ENCODE measurements around the gene UNC119. TPM values are rescaled to one million over a fixed set of nuclear protein-coding genes. Genes with fewer than 3 reads are reported as not detected.

Gene UNC119
- total RNA-seq, 1 donor from 2014 or later: 27.7 TPM

- no peaks in the 10 kb centered on the region for H3K79me2 ChIP-seq (ENCODE audit: insufficient read depth, low read length)
- H3K27me3 ChIP-seq (ENCODE audit: insufficient read depth, low read length): no peaks in the 10 kb centered on the region
- H3K4me2 ChIP-seq (ENCODE audit: low read length): no peak overlapping the region
- H3K9ac ChIP-seq (ENCODE audit: low read length): no peak overlapping the region
- H3K4me3 ChIP-seq (ENCODE audit: insufficient read depth, low read depth, low read length): no peak overlapping the region
- Mint-ChIP-seq H3K4me3 (ENCODE audit: unreplicated experiment) (no peak overlapping the region), H3K27me3 (ENCODE audit: low read depth, unreplicated experiment) (peaks cover 5% of the 10 kb centered on the region), H3K9me3 (ENCODE audit: unreplicated experiment) (no peaks in the 10 kb centered on the region), H3K36me3 (ENCODE audit: low read depth, unreplicated experiment) (peaks cover 24% of the 10 kb centered on the region), H3K27ac (ENCODE audit: unreplicated experiment) (no peak overlapping the region), H3K4me1 (ENCODE audit: low read depth, unreplicated experiment) (no peaks in the 10 kb centered on the region)
- H4K20me1 ChIP-seq (ENCODE audit: insufficient read depth, low read length): no peaks in the 10 kb centered on the region
- no peaks in the 10 kb centered on the region for H3K9me3 ChIP-seq (ENCODE audit: insufficient read depth, low read depth, low read length)
- H3K36me3 ChIP-seq (ENCODE audit: insufficient read depth, low read length): peaks cover 47% of the 10 kb centered on the region
- no peak overlapping the region for H2AFZ ChIP-seq (ENCODE audit: low read depth, low read length)
- TF ChIP-seq EZH2 (IDR thresholded peaks at IDR 0.05; ENCODE audit: insufficient read depth, low read length) (no peak), CTCF (IDR thresholded peaks at IDR 0.05; ENCODE audit: insufficient read depth, low read depth, low read length) (no peak)
- H3K4me1 ChIP-seq (ENCODE audit: insufficient read depth, low read length): no peaks in the 10 kb centered on the region
- FAIRE-seq (no peak), DNase-seq (ENCODE audit: low read depth) (no peak)
- H3K27ac ChIP-seq (ENCODE audit: low read depth, low read length): no peak overlapping the region
These were observed 32.0 kb upstream of the UNC119 start for GRCh38 chr17:28584434-28584833.

DNA sequence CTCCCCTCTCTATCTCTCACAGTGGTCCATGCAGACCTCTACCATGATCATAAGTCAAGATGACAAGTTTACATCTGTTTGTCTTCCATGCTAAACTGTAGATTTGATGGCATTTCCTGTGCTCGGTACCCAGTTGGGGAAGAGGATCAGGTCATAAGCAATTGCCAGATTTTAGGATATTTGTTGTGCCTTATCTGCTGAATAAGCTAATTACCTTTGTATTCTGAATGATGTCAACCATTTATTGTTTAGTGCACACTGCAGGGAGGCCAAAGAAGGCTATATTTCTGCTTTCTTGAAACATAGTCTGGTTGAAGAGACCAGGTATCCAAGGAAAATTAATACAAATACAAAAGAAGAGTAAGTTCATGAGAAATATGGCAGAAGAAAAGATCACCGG is 30.1 kb upstream of the UNC119 start:
- Histone ChIP-seq H3K9ac (ENCODE audit: low read length) (no peak overlapping the region), H3K79me2 (ENCODE audit: insufficient read depth, low read length) (no peaks in the 10 kb centered on the region), H3K27ac (ENCODE audit: low read depth, low read length) (no peak overlapping the region), H3K4me1 (ENCODE audit: insufficient read depth, low read length) (no peaks in the 10 kb centered on the region), H3K4me3 (ENCODE audit: insufficient read depth, low read depth, low read length) (no peak overlapping the region), H3K36me3 (ENCODE audit: insufficient read depth, low read length) (peaks cover 60% of the 10 kb centered on the region), H3K4me2 (ENCODE audit: low read length) (no peak overlapping the region), H3K9me3 (ENCODE audit: insufficient read depth, low read depth, low read length) (no peaks in the 10 kb centered on the region), H2AFZ (ENCODE audit: low read depth, low read length) (no peak overlapping the region), H4K20me1 (ENCODE audit: insufficient read depth, low read length) (no peaks in the 10 kb centered on the region), H3K27me3 (ENCODE audit: insufficient read depth, low read length) (no peaks in the 10 kb centered on the region)
- H3K27ac Mint-ChIP-seq (ENCODE audit: unreplicated experiment): no peak overlapping the region
- H3K36me3 Mint-ChIP-seq (ENCODE audit: low read depth, unreplicated experiment): peaks cover 28% of the 10 kb centered on the region
- no peak for TF ChIP-seq EZH2 (IDR thresholded peaks at IDR 0.05; ENCODE audit: insufficient read depth, low read length)
- TF ChIP-seq CTCF (IDR thresholded peaks at IDR 0.05; ENCODE audit: insufficient read depth, low read depth, low read length): no peak
- H3K4me3 Mint-ChIP-seq (ENCODE audit: unreplicated experiment): no peak overlapping the region
- no peak for DNase-seq (ENCODE audit: low read depth)
- no peaks in the 10 kb centered on the region for H3K9me3 Mint-ChIP-seq (ENCODE audit: unreplicated experiment)
- no peaks in the 10 kb centered on the region for H3K4me1 Mint-ChIP-seq (ENCODE audit: low read depth, unreplicated experiment)
- peaks cover 5% of the 10 kb centered on the region for H3K27me3 Mint-ChIP-seq (ENCODE audit: low read depth, unreplicated experiment)
- FAIRE-seq: no peak

DNA sequence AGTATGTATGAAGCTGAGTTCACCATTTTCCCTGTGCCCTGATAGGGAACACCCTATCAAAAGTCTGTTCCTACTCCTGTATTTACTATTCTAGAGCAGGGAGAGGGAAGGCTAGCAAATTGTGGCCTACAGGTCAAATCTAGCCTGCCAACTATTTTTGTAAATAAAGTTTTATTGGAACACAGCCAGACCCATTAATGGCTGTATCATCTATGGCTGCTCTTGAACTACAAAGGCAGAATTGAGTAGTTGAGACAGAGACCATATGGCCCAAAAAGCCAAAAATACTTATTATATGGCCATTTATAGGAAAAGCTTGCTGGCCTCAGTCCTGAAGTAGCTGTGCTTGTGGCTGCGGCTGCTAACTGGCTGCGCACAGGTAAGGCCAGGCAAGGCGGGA is 28.5 kb upstream of the UNC119 start:
- no peaks in the 10 kb centered on the region for H3K4me1 Mint-ChIP-seq (ENCODE audit: low read depth, unreplicated experiment)
- peaks cover 5% of the 10 kb centered on the region for H3K27me3 Mint-ChIP-seq (ENCODE audit: low read depth, unreplicated experiment)
- TF ChIP-seq EZH2 (IDR thresholded peaks at IDR 0.05; ENCODE audit: insufficient read depth, low read length) (no peak), CTCF (IDR thresholded peaks at IDR 0.05; ENCODE audit: insufficient read depth, low read depth, low read length) (no peak)
- Histone ChIP-seq H3K27me3 (ENCODE audit: insufficient read depth, low read length) (no peaks in the 10 kb centered on the region), H3K36me3 (ENCODE audit: insufficient read depth, low read length) (peaks cover 58% of the 10 kb centered on the region), H3K27ac (ENCODE audit: low read depth, low read length) (no peak overlapping the region), H3K9me3 (ENCODE audit: insufficient read depth, low read depth, low read length) (no peaks in the 10 kb centered on the region), H3K9ac (ENCODE audit: low read length) (no peak overlapping the region), H3K4me1 (ENCODE audit: insufficient read depth, low read length) (no peaks in the 10 kb centered on the region), H3K79me2 (ENCODE audit: insufficient read depth, low read length) (no peaks in the 10 kb centered on the region), H4K20me1 (ENCODE audit: insufficient read depth, low read length) (peaks cover under 1% of the 10 kb centered on the region), H3K4me2 (ENCODE audit: low read length) (no peak overlapping the region), H2AFZ (ENCODE audit: low read depth, low read length) (no peak overlapping the region), H3K4me3 (ENCODE audit: insufficient read depth, low read depth, low read length) (no peak overlapping the region)
- H3K4me3 Mint-ChIP-seq (ENCODE audit: unreplicated experiment): no peak overlapping the region
- peaks cover 24% of the 10 kb centered on the region for H3K36me3 Mint-ChIP-seq (ENCODE audit: low read depth, unreplicated experiment)
- no peaks in the 10 kb centered on the region for H3K9me3 Mint-ChIP-seq (ENCODE audit: unreplicated experiment)
- DNase-seq (ENCODE audit: low read depth) (no peak), FAIRE-seq (no peak)
- no peak overlapping the region for H3K27ac Mint-ChIP-seq (ENCODE audit: unreplicated experiment)
